Spinal cord (tissue), 10 donors: ENCODE measurements around the gene GALE. TPM values are rescaled to one million over a fixed set of nuclear protein-coding genes. Genes with fewer than 3 reads are reported as not detected.
A peak's percentile ranks its signal among the peaks of the same experiment; 100 is the strongest.
"Not testable (repeated sequence)": the region's sequence is repeated elsewhere in the genome, so short reads cannot be mapped to it uniquely, and the experiment has no call there.

ENCODE experiments used
- DNase-seq, 6 donors: peaks; one replicate each; pipeline versions ENCODE4 v3.0.0 to v3.0.0-alpha.2; 2013 to 2015; ENCODE audit warnings: low spot score in 6 of 6, low read depth in 4 of 6
- H3K27ac ChIP-seq: one replicate; pipeline ENCODE4 v1.5.1; 2013; ENCODE audit warnings: low read depth, low read length, control low read depth
- H3K27me3 ChIP-seq: one replicate; pipeline ENCODE4 v1.6.1; 2013; ENCODE audit warnings: low read length; ENCODE audit not compliant: control insufficient read depth, insufficient read depth
- H3K36me3 ChIP-seq: one replicate; pipeline ENCODE4 v1.6.1; 2013; ENCODE audit warnings: low read length; ENCODE audit not compliant: control insufficient read depth, insufficient read depth
- H3K4me1 ChIP-seq: one replicate; pipeline ENCODE4 v1.6.1; 2013; ENCODE audit warnings: low read length; ENCODE audit not compliant: control insufficient read depth, insufficient read depth
- H3K4me3 ChIP-seq: one replicate; pipeline ENCODE4 v1.5.1; 2013; ENCODE audit warnings: low read depth, low read length, control low read depth
- H3K9me3 ChIP-seq: one replicate; pipeline ENCODE4 v1.6.1; 2013; ENCODE audit warnings: low read length; ENCODE audit not compliant: control insufficient read depth, insufficient read depth
- WGBS: methylation state at CpG from one replicate; pipeline ENCODE4 v1.1.5; 2013; ENCODE audit warnings: missing lambda C conversion rate; ENCODE audit not compliant: insufficient coverage; 5-methylcytosine and 5-hydroxymethylcytosine counted together
- long read RNA-seq, 4 donors: transcript quantifications; one replicate each; lab custom pipeline, GENCODE V29; 2026
- polyA plus RNA-seq, 2 donors: library from polyadenylated mRNA; unstranded; fragments of 120-200 nt; gene quantifications; one replicate each; pipeline ENCODE4 v1.2.1, GENCODE V29; 2013; ENCODE audit not compliant: insufficient read length in 2 of 2
- total RNA-seq, 2 donors: library from RNA; depleted of rRNA in 1 of 2; stranded (reverse); fragments of 120-200 nt in 1 of 2; fragments of >200 nt in 1 of 2; gene quantifications; one replicate each; pipeline versions ENCODE4 v1.2.3 to v1.2.4, GENCODE V29; 2013 to 2014
- donor health status: healthy.

The GALE gene
- 10 to 100 TPM; 12.6 to 24.6 TPM for total RNA-seq
- polyA plus RNA-seq: 10 to 100 TPM; 30.9 to 32.5 TPM
- long read RNA-seq, donor 1, partial matches to known transcripts: 0 of 3 reads
- long read RNA-seq, donor 1, other reads (novel, unspliced or antisense): 0 of 3 reads
- long read RNA-seq, donor 2, partial matches to known transcripts: 0 of 1 reads
- long read RNA-seq, donor 2, other reads (novel, unspliced or antisense): 0 of 1 reads
- long read RNA-seq, donor 3, partial matches to known transcripts: 0 of 2 reads
- long read RNA-seq, donor 3, other reads (novel, unspliced or antisense): 0 of 2 reads
- long read RNA-seq, donor 4, partial matches to known transcripts: 0 of 5 reads
- long read RNA-seq, donor 4, other reads (novel, unspliced or antisense): 0 of 5 reads

GRCh38 chr1:23800400-23801337, at the start of gene GALE:
GALE (minus strand) TSS chr1:23800754; CDS start chr1:23799007, 1,747 bp downstream.
- peaks cover 35% of the 10 kb centered on the region for H3K4me1 ChIP-seq
- DNase-seq: peak; percentile 17 to 99 (median 92)
- no peaks in the 10 kb centered on the region for H3K9me3 ChIP-seq
- WGBS: under 1% methylated on average over 82 of the region's 82 CpGs
- H3K27ac ChIP-seq: peak within 1 kb of the TSS; percentile 87
- H3K27me3 ChIP-seq: no peaks in the 10 kb centered on the region
- H3K4me3 ChIP-seq: peak within 1 kb of the TSS; percentile 84
- H3K36me3 ChIP-seq: peaks cover 45% of the 10 kb centered on the region

- 96% methylated on average over 4 of the region's 12 CpGs for WGBS
- H3K27ac ChIP-seq: no peak overlapping the region
- H3K4me1 ChIP-seq: no peaks in the 10 kb centered on the region
- H3K36me3 ChIP-seq: peaks cover 18% of the 10 kb centered on the region
- no peak for DNase-seq
- no peak overlapping the region for H3K4me3 ChIP-seq
- no peaks in the 10 kb centered on the region for H3K27me3 ChIP-seq
- no peaks in the 10 kb centered on the region for H3K9me3 ChIP-seq
Observed at GRCh38 chr1:23848673-23849616, 48.4 kb upstream of the GALE start.

GRCh38 chr1:23847482-23848095, 47.0 kb upstream of the GALE start:
- peaks cover 18% of the 10 kb centered on the region for H3K36me3 ChIP-seq
- not testable (repeated sequence) for H3K9me3 ChIP-seq, DNase-seq, H3K4me1 ChIP-seq, H3K4me3 ChIP-seq, H3K27ac ChIP-seq, H3K27me3 ChIP-seq
- WGBS: no CpG with 5 or more reads among the region's 2 CpGs

- Histone ChIP-seq H3K27ac (no peak overlapping the region), H3K4me3 (no peak overlapping the region), H3K27me3 (peaks cover 2% of the 10 kb centered on the region), H3K4me1 (no peaks in the 10 kb centered on the region), H3K36me3 (peaks cover 14% of the 10 kb centered on the region), H3K9me3 (no peaks in the 10 kb centered on the region)
- no CpG with 5 or more reads among the region's 2 CpGs for WGBS
- no peak for DNase-seq
Observed at GRCh38 chr1:23845163-23845562, 44.6 kb upstream of the GALE start.

GRCh38 chr1:23843644-23844043, 43.1 kb upstream of the GALE start:
- Histone ChIP-seq H3K4me1 (peaks cover under 1% of the 10 kb centered on the region), H3K4me3 (no peak overlapping the region), H3K36me3 (peaks cover 10% of the 10 kb centered on the region), H3K9me3 (no peaks in the 10 kb centered on the region), H3K27ac (no peak overlapping the region), H3K27me3 (peaks cover 2% of the 10 kb centered on the region)
- DNase-seq: no peak
- WGBS: 80% methylated on average over 1 of the region's 5 CpGs

- 0% methylated on average over 4 of the region's 21 CpGs for WGBS
- H3K4me3 ChIP-seq: no peak overlapping the region
- DNase-seq: peak in 3 of 6 donors; percentile 2 to 48 (median 47)
- H3K4me1 ChIP-seq: peaks cover 9% of the 10 kb centered on the region
- H3K27ac ChIP-seq: no peak overlapping the region
- H3K27me3 ChIP-seq: peaks cover 12% of the 10 kb centered on the region
- no peaks in the 10 kb centered on the region for H3K9me3 ChIP-seq
- H3K36me3 ChIP-seq: no peaks in the 10 kb centered on the region
Observed at GRCh38 chr1:23838401-23838866, 37.9 kb upstream of the GALE start.

- no peak overlapping the region for H3K4me3 ChIP-seq
- peaks cover 12% of the 10 kb centered on the region for H3K27me3 ChIP-seq
- H3K27ac ChIP-seq: no peak overlapping the region
- H3K36me3 ChIP-seq: no peaks in the 10 kb centered on the region
- WGBS: 30% methylated on average over 9 of the region's 13 CpGs
- no peak for DNase-seq
- H3K4me1 ChIP-seq: peaks cover 9% of the 10 kb centered on the region
- H3K9me3 ChIP-seq: no peaks in the 10 kb centered on the region
Observed at GRCh38 chr1:23837908-23838307, 37.4 kb upstream of the GALE start.

- no peak for DNase-seq
- H3K27ac ChIP-seq: no peak overlapping the region
- H3K27me3 ChIP-seq: peaks cover 10% of the 10 kb centered on the region
- no peaks in the 10 kb centered on the region for H3K36me3 ChIP-seq
- peaks cover 9% of the 10 kb centered on the region for H3K4me1 ChIP-seq
- no peak overlapping the region for H3K4me3 ChIP-seq
- no peaks in the 10 kb centered on the region for H3K9me3 ChIP-seq
- WGBS: no CpG with 5 or more reads among the region's 3 CpGs
Observed at GRCh38 chr1:23836037-23836436, 35.5 kb upstream of the GALE start.
